Activated CD8-positive, alpha-beta memory T cell treated with anti-CD3 and anti-CD28 coated beads, Interleukin-2, amount 50 U/mL, for 1 hour (primary cell): ENCODE results near the gene TMEM245.
"Not testable (repeated sequence)": the region's sequence is repeated elsewhere in the genome, so short reads cannot be mapped to it uniquely, and the experiment has no call there.

Source experiments
- DNase-seq: peaks from one replicate; pipeline ENCODE4 v3.0.0-alpha.2; 2020; ENCODE audit errors: extremely low read depth

TMEM245 gene

GRCh38 chr9:109132567-109133021 lies 12.8 kb upstream of the TMEM245 start:
- DNase-seq: no peak

DNA sequence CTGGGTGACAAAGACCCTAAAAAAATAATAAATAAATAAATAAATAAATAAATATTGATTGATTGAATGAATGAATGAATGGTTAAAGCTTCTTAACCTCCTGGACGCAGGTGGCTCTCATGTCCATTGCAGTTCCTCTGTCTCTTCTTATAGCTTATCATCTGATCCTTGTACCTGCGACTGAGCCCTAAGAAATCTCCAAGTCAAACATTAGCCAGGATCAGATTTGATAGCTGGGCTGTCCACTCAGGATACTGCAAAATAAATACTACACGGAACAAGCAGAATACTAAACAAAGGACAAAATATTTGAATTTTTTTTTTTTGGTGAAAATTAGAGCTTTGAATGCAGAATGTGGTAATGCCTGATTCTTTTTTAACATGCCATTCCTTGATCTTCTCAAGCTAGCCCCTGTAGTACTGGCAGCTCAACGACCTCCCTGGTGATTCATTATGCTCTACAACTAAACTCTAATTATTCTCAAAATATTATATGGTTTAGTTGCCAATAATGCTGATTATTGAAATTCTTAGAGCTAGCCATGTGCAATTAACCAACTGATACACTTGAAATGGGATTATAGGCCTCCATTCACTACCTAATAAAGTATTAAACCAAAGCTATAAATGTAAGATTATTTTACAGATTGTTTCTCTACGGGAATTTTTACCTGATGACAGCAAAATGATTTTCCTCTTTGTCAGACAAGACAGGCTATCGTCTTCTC lies 9.9 kb upstream of the TMEM245 start:
- DNase-seq: no peak

- not testable (repeated sequence) for DNase-seq
These were observed 6.9 kb upstream of the TMEM245 start for GRCh38 chr9:109126671-109127070.

- DNase-seq: no peak
These were observed 4.4 kb upstream of the TMEM245 start for GRCh38 chr9:109124121-109124520.

DNA sequence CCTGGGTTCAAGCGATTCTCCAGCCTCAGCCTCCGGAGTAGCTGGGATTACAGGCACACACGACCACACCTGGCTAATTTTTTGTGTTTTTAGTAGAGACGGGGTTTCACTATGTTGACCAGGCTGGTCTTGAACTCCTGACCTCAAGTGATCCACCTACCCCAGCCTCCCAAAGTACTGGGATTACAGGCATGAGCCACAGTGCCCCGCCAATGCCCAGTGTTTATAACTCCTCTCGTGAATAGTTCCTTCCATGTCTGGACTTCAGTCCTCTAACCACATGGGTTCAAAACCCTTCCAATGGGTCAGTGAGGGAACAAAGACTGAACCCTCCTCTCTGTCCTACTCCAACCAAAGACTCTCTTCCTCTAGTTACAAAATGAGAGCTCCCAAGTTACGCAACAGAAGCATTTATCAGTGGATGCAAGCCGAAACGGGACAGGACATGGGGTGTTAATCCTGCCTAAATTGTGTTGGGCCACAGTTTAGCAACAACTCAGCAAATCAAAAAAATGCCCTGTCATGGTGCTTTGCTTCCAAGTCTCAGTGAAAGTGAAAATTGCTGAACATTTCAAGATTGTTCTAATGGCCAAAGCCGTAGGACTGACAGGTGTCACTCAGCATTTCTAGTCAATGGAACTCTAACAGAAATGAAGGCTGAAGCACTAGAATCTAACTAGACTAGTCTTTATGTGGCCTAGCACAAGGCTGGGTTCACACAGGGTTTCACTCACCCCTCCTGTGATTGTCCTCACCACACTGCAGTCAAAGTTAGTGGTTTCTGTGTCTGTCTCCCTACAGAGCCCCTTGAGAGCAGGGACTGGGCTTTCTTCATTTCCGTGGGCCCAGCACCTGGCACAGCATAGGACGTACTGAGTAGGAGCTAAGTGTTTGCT lies 3.2 kb upstream of the TMEM245 start:
- DNase-seq: no peak

- no peak for DNase-seq
These were observed 1.6 kb upstream of the TMEM245 start for GRCh38 chr9:109121232-109121796.

- no peak for DNase-seq
These were observed 550 bp upstream of the TMEM245 start for GRCh38 chr9:109120204-109120789.

DNA sequence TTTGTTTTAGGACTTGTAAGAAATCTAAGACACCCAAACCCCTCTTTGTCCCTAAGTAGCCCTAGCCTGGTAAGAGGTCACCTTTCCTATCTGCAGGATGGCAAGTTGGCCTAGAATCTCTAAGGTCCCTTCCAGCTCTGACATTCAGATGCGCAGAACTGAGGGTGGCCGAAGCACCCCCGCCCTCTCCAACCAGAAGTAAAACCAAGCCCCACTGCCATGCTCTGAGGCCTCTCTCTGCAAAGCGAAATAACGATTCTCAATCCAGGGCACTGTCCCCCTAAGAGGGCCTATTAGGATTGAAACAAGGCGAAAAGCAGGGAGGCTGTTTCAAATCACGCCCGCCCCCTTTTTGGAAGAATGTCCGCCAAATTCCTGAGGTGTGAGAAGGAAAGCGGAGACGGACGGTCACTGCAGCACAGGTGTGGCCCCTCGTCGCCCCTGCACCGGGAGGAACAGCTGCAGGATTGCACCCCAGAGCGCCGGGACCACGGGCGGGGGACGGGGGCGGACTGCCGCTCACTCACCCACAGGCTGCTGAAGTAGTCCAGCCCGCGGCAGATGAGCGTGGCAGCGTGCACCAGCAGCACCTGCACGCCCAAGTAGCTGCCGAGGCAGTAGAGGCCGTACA lies 824 bp downstream of the TMEM245 start:
- no peak for DNase-seq

DNA sequence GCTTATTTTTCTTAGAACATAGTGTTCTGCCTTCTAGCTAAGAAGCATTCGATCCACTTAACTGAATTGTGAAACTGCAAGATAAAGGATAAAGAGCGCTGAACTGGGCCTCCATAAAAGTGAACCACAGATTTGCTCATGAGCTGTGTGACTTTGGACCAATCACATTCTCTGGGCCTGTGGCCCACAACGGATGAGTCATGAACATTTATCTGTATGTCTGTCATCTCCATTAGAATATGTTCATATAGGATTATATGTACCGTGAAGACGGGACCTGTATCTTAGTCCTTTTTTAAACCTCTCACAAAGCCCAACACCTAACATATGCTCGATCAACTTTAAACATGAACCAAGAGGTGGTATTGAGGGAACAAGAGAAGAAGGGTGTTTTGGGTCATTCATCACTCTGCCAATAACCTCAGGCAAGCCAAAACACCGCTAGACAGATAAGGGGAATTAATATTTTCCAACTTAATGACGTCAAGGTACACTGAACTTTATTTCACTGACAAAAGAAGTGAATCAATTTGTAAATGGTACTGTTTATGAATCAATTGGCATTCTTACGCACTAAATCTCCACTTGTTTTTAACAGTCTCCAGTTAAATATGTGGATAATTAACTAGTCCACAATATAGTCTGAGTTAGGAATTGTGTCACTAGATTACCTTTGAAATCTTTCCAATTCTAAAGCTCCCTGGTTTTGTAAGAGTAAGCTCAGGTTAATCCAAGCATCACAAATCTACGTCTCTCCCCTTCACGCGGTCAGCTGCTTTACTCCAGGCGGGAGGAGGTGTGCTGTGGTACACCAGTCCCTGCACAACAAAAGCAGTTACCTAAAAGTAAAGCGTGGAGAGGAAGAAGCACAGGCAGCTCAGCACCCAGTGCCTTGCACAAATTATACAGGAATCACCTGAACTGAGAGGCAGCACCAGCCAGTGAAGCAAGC lies 1.6 kb downstream of the TMEM245 start:
- no peak for DNase-seq

- DNase-seq: no peak
These were observed 3.7 kb downstream of the TMEM245 start for GRCh38 chr9:109115931-109116526.

GRCh38 chr9:109114670-109115069 lies 5.1 kb downstream of the TMEM245 start:
- no peak for DNase-seq

DNA sequence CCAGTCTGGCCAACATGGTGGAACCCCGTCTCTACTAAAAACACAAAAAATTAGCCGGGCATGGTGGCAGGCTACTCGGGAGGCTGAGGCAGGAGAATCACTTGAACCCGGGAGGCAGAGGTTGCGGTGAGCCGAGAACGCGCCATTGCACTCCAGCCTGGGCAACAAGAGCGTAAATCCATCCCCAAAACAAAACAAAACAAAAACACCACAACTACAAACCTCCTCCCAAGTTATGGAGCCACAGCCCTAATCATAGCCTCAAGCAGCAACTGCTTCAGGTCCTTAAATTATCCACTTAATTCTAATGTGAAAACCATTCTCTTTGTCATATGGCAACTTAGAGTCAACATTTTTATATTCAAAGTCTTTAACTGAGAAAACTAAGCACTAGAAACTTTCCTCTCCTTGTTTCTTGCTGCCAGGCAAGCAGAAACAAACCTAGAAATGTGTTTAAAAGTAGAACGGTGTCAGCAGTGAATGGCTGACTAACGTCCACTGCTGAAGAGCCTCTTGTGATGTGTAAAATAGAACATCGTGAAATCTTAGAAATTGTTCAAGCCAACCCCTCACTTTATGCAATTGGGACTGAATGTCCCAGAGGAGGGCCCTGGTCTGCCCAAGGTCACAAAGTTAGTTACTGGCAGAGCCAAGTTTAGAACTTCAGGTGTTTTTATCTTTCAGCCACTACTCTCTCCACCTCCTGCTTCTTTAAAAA lies 5.7 kb downstream of the TMEM245 start:
- DNase-seq: no peak

GRCh38 chr9:109113254-109113653 lies 6.5 kb downstream of the TMEM245 start:
- no peak for DNase-seq

GRCh38 chr9:109110329-109111021 lies 9.3 kb downstream of the TMEM245 start:
- no peak for DNase-seq

- no peak for DNase-seq
These were observed 9.8 kb downstream of the TMEM245 start for GRCh38 chr9:109109967-109110328.

DNA sequence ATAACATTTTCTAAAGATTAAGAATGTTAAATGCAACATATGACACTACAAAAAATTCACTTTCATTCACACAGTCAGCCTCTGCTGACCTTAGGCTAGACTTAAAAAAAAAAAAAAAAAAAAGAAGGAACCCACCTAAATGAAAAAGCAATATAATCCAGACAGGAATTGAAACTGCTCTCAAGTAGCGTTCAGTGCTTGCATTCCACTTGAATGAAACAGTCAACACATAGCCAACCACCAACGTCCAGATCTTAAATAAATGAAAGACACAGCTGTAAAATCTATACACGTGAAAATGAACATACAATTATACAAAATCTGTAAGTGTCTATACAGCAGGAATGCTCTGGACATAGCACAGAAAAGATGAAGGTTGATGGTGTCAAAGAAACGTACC lies 11.4 kb downstream of the TMEM245 start:
- DNase-seq: no peak

DNA sequence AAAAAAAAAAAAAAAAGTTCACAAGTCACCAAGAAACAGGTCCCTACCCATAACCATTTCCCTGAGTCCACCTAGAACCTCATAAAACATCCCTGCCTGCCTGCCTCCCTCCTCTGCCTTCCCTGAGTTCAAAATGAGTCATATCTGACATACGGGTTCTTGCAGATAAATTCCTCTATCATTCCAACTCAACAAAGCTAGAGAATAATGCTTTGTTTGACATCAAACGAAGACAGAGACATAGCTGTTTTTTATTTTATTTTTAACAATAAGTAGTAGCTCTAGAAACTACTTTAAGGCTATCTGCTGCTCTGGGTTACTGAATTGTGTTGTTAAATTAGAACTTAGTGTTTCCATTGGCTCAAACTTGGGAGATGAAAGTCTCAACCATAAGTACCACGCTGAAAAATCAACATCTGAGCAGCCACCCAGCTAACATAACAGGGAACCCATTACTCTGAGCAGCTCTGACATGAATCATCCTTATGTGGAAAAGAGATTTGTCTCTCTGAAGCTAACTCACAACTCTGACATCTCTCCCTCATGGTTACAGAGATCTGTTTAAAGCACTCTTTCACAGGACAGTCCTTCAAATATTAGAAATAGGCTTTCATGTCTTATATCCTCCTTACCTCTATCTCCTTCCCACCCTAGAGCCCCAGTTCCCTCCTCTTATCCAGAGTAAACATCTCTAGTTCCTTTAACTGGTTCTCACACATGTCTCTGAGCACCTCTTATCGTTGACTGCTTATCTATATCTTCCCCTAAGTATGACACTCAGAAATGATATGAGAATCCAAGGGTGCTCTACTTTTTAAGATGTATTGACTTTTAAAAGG lies 12.1 kb downstream of the TMEM245 start:
- DNase-seq: no peak

DNA sequence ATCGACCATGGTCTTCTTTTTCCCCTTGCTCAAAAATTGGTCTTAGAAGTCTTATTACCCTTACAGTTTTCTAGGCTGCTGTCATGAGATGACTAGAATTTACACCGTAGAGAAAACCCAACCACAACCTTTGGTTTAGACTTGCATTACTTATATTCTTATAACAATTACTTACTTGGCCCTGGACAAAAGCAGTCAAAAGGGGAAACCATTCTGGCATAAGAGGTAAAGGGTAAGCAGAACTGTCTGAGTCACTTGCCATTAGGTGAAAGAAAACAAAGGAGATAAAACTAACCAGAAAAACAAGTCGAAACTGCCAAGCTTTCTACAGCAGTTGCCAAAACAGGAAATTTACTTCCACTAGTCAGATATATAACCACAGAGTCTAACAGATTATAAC lies 17.9 kb downstream of the TMEM245 start:
- no peak for DNase-seq
